Rectal smooth muscle tissue (tissue), 1 donor: ENCODE results near the gene KCTD10.
"Not testable (repeated sequence)": the region's sequence is repeated elsewhere in the genome, so short reads cannot be mapped to it uniquely, and the experiment has no call there.

ENCODE experiments used
- H3K27ac ChIP-seq: one replicate; pipeline ENCODE4 v1.7.0; 2013; ENCODE audit warnings: low read depth, low read length, inconsistent platforms
- H3K27me3 ChIP-seq: one replicate; pipeline ENCODE4 v1.7.0; 2013; ENCODE audit warnings: low read length; ENCODE audit not compliant: control insufficient read depth, insufficient read depth
- H3K36me3 ChIP-seq: one replicate; pipeline ENCODE4 v1.7.0; 2013; ENCODE audit warnings: low read length; ENCODE audit not compliant: control insufficient read depth, insufficient read depth
- H3K4me1 ChIP-seq: one replicate; pipeline ENCODE4 v1.7.0; 2013; ENCODE audit warnings: low read length; ENCODE audit not compliant: control insufficient read depth, insufficient read depth
- H3K4me3 ChIP-seq: one replicate; pipeline ENCODE4 v1.7.0; 2013; ENCODE audit warnings: low read length
- H3K9ac ChIP-seq: one replicate; pipeline ENCODE4 v1.7.0; 2013; ENCODE audit warnings: low read length

Gene KCTD10

GRCh38 chr12:109449845-109450532 is 27.1 kb downstream of the KCTD10 start:
- H3K36me3 ChIP-seq, result peaks cover 20% of the 10 kb centered on the region
- H3K27ac ChIP-seq, result peak overlapping the region; percentile 49
- no peak overlapping the region for H3K9ac ChIP-seq
- H3K4me3 ChIP-seq, result no peak overlapping the region
- no peaks in the 10 kb centered on the region for H3K27me3 ChIP-seq
- peaks cover 5% of the 10 kb centered on the region for H3K4me1 ChIP-seq

GRCh38 chr12:109448707-109449390 is 28.3 kb downstream of the KCTD10 start:
- Histone ChIP-seq H3K27me3 (no peaks in the 10 kb centered on the region), H3K27ac (peak overlapping the region; percentile 23), H3K4me3 (no peak overlapping the region), H3K36me3 (peaks cover 12% of the 10 kb centered on the region), H3K9ac (no peak overlapping the region), H3K4me1 (peaks cover 5% of the 10 kb centered on the region)

GRCh38 chr12:109448272-109448671 is 28.8 kb downstream of the KCTD10 start:
- Histone ChIP-seq H3K27me3 (no peaks in the 10 kb centered on the region), H3K4me1 (peaks cover 5% of the 10 kb centered on the region), H3K9ac (no peak overlapping the region), H3K4me3 (no peak overlapping the region), H3K27ac (no peak overlapping the region), H3K36me3 (peaks cover 9% of the 10 kb centered on the region)

- no peak overlapping the region for H3K27ac ChIP-seq
- peaks cover 9% of the 10 kb centered on the region for H3K36me3 ChIP-seq
- no peak overlapping the region for H3K9ac ChIP-seq
- H3K4me3 ChIP-seq, result no peak overlapping the region
- no peaks in the 10 kb centered on the region for H3K27me3 ChIP-seq
- peaks cover 5% of the 10 kb centered on the region for H3K4me1 ChIP-seq
Observed at GRCh38 chr12:109447482-109447881, 29.6 kb downstream of the KCTD10 start.

GRCh38 chr12:109446869-109447268 is 30.2 kb downstream of the KCTD10 start:
- H3K36me3 ChIP-seq, result peaks cover 9% of the 10 kb centered on the region
- H3K27me3 ChIP-seq, result no peaks in the 10 kb centered on the region
- H3K27ac ChIP-seq, result no peak overlapping the region
- H3K4me1 ChIP-seq, result no peaks in the 10 kb centered on the region
- no peak overlapping the region for H3K9ac ChIP-seq
- no peak overlapping the region for H3K4me3 ChIP-seq

GRCh38 chr12:109445191-109445609 is 31.9 kb downstream of the KCTD10 start:
- H3K27me3 ChIP-seq, result no peaks in the 10 kb centered on the region
- H3K36me3 ChIP-seq, result peaks cover 2% of the 10 kb centered on the region
- no peak overlapping the region for H3K27ac ChIP-seq
- H3K9ac ChIP-seq, result no peak overlapping the region
- no peaks in the 10 kb centered on the region for H3K4me1 ChIP-seq
- H3K4me3 ChIP-seq, result no peak overlapping the region

GRCh38 chr12:109444259-109444658 is 32.8 kb downstream of the KCTD10 start:
- Histone ChIP-seq H3K4me1 (no peaks in the 10 kb centered on the region), H3K4me3 (no peak overlapping the region), H3K27me3 (no peaks in the 10 kb centered on the region), H3K27ac (peak overlapping the region; percentile 17), H3K36me3 (peaks cover 2% of the 10 kb centered on the region), H3K9ac (no peak overlapping the region)

GRCh38 chr12:109443794-109444193 is 33.3 kb downstream of the KCTD10 start:
- Histone ChIP-seq H3K4me1 (no peaks in the 10 kb centered on the region), H3K27ac (peak overlapping the region; percentile 17), H3K4me3 (no peak overlapping the region), H3K9ac (no peak overlapping the region), H3K36me3 (peaks cover 2% of the 10 kb centered on the region), H3K27me3 (no peaks in the 10 kb centered on the region)

GRCh38 chr12:109440851-109441490 is 36.1 kb downstream of the KCTD10 start:
- Histone ChIP-seq H3K36me3 (no peaks in the 10 kb centered on the region), H3K27ac (no peak overlapping the region), H3K4me3 (no peak overlapping the region), H3K27me3 (no peaks in the 10 kb centered on the region), H3K9ac (no peak overlapping the region), H3K4me1 (no peaks in the 10 kb centered on the region)

GRCh38 chr12:109439951-109440350 is 37.1 kb downstream of the KCTD10 start:
- not testable (repeated sequence) for H3K36me3 ChIP-seq, H3K9ac ChIP-seq, H3K27me3 ChIP-seq, H3K4me1 ChIP-seq, H3K4me3 ChIP-seq, H3K27ac ChIP-seq

GRCh38 chr12:109439181-109439580 is 37.9 kb downstream of the KCTD10 start:
- Histone ChIP-seq H3K4me1 (no peaks in the 10 kb centered on the region), H3K27me3 (no peaks in the 10 kb centered on the region), H3K9ac (no peak overlapping the region), H3K36me3 (no peaks in the 10 kb centered on the region), H3K4me3 (no peak overlapping the region), H3K27ac (no peak overlapping the region)

GRCh38 chr12:109436188-109436560 is 40.9 kb downstream of the KCTD10 start:
- Histone ChIP-seq H3K27me3 (no peaks in the 10 kb centered on the region), H3K9ac (no peak overlapping the region), H3K4me3 (no peak overlapping the region), H3K27ac (no peak overlapping the region), H3K4me1 (no peaks in the 10 kb centered on the region), H3K36me3 (no peaks in the 10 kb centered on the region)
